LNCaP clone FGC (cell line): ENCODE measurements around the gene HDAC1.

ENCODE experiments used
- DNase-seq: peaks from one replicate; pipeline ENCODE4 v3.0.0-alpha.2; 2011; ENCODE audit warnings: low read depth
- H3K4me3 ChIP-seq: 2 replicates; pipeline ENCODE4 v1.5.1; 2011; ENCODE audit warnings: mild to moderate bottlenecking, low read depth, low read length, control low read depth
- TF ChIP-seq, protein P1 (sequence below): IDR thresholded peaks from 2 replicates; pipeline ENCODE4 v1.5.1; 2012; ENCODE audit warnings: mild to moderate bottlenecking; ENCODE audit not compliant: control insufficient read depth, insufficient read depth; ENCODE audit errors: extremely low read depth

Gene HDAC1

DNA sequence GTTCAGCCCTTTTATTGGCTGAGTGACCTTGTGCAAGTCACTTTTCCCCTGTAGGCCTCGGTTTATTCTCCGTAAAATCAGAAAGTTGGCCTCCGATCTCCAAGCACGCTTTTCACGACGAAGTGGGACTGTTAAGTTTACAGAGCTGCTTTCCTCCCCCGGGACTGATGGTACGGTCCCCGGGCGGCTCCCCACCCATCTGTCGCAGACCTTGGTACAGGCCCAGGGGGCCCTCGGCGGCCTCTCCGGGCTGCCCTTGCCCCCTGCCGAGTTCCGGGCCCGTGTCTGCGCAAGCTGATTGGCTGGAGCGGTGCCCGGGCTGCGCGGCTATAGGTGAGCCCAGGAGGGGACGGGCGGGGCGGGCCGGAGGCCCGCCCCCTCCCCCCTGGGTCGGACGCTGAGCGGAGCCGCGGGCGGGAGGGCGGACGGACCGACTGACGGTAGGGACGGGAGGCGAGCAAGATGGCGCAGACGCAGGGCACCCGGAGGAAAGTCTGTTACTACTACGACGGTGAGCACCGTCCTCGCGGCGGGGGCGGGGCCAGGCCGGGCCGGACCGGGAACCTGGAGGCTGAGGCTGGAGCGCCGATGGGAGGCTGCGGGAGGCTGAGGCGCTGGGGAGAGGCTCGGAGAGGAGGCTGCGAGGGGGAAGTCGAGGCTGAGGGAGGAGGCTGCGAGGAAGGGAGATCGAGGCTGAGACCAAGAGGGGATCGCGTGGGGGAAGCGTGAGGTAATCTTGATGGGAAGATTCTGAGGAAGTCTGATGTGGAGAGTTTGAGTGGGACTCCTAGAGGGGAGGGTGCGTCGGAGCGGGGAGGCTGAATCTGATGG is at the start of gene HDAC1:
TSS of gene HDAC1 (plus strand) at position 376 of the 831 bp plus-strand sequence. CDS start at position 463, 87 bp downstream.
- H3K4me3 ChIP-seq: peak within 1 kb of the TSS; percentile 92
- TF ChIP-seq, protein P1, sequence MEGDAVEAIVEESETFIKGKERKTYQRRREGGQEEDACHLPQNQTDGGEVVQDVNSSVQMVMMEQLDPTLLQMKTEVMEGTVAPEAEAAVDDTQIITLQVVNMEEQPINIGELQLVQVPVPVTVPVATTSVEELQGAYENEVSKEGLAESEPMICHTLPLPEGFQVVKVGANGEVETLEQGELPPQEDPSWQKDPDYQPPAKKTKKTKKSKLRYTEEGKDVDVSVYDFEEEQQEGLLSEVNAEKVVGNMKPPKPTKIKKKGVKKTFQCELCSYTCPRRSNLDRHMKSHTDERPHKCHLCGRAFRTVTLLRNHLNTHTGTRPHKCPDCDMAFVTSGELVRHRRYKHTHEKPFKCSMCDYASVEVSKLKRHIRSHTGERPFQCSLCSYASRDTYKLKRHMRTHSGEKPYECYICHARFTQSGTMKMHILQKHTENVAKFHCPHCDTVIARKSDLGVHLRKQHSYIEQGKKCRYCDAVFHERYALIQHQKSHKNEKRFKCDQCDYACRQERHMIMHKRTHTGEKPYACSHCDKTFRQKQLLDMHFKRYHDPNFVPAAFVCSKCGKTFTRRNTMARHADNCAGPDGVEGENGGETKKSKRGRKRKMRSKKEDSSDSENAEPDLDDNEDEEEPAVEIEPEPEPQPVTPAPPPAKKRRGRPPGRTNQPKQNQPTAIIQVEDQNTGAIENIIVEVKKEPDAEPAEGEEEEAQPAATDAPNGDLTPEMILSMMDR: no peak
- peak; percentile 91 for DNase-seq

DNA sequence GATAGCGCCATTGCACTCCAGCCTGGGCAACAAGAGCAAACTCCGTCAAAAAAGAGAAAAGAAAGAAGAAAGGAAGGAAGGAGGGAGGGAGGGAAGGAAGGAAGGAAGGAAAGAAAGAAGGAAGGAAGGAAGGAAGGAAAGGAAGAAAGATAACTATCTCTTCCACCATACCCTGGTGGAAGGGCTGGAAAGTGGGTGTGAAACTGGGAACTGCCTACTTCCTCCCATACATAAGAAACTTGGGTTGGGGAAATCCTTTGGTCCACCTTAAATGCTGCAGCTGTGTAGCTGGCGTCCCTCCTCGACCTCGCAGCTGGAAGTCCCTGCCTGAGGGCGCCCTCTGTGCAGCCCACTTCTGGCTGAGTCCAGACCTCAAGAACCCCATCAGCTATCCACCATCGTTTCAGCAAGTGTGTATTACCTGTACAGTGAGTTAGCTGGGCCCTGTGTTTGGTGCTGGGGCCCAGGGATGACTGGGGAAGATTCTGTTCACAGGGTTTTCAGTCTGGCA is 49.5 kb upstream of the HDAC1 start:
- DNase-seq: no peak
- H3K4me3 ChIP-seq: no peak overlapping the region
- TF ChIP-seq, protein P1: no peak

DNA sequence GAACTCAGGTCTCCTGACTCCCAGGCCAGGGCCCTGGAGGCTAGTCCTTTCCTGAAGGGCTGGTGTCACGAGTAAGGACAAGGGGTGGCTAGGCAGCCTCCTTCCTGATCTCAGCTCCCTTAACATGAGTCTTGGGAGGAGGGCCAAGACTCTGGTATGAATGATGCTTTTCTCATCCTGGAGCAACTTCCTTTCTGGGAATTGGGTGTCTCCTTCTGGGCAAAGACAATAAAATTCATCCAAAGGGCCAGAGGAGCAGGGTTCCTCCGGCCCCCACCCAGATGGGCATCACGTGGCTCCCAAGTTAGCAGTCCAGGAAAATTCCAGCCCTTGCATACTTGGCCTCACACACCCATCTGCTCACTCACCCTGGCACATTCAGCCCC is 45.0 kb upstream of the HDAC1 start, which contains the start of gene FAM167B:
TSS of gene FAM167B (plus strand) at position 335 of the 386 bp plus-strand sequence. CDS start 200 bp downstream, outside the sequence.
- H3K4me3 ChIP-seq: no peak within 1 kb of the TSS
- TF ChIP-seq, protein P1: no peak
- DNase-seq: no peak

DNA sequence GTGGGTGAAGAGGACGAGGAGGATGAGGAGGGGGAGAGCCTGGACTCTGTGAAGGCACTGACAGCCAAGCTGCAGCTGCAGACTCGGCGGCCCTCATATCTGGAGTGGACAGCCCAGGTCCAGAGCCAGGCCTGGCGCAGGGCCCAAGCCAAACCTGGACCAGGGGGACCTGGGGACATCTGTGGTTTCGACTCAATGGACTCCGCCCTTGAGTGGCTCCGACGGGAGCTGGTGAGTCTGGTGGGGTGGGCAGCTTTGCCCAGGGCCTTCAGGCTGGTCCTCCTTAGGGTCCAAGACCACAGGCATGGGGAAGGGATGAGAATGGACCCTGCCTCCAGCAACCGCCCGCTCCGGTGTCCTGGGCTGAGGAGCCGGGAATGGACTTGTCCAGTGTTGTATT is 44.4 kb upstream of the HDAC1 start:
- no peak overlapping the region for H3K4me3 ChIP-seq

DNA sequence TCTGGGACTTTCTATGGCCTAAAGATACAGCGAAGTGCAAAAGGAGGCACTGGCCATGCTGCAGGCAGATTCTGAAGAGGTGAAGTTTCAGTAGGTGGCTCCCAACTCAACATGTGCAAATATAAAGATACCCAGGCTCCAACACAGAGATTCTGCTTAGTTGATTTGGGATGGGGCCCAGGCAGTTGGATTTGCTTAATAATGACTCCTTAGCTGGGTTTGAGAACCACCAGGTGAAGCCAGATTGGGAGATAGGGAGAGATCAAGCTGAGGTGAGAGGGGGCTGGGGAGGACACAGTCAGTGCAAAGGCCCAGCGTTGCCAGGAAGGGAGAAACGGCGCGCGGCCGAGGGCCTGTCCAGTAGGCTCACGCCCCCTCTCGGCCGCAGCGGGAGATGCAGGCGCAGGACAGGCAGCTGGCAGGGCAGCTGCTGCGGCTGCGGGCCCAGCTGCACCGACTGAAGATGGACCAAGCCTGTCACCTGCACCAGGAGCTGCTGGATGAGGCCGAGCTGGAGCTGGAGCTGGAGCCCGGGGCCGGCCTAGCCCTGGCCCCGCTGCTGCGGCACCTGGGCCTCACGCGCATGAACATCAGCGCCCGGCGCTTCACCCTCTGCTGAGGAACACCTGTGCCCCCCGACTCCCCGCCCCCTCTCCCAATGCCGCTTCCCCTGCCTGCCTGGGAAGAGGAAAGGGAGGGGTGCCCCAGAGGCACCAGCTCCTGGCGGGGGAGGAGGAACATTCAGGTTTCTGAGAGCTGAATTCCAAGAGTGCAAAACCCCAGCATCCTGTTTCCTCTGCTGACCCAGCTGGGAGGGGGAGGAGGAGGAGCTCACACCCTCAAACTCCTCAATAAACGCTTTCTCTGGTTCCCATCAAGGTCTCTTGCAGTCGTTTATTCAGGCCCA is 43.6 kb upstream of the HDAC1 start:
- H3K4me3 ChIP-seq: no peak overlapping the region
- TF ChIP-seq, protein P1: peak; percentile 56
- DNase-seq: no peak

More for the DNA sequence above, 44.4 kb upstream of the HDAC1 start:
- DNase-seq: no peak
- TF ChIP-seq, protein P1: no peak

DNA sequence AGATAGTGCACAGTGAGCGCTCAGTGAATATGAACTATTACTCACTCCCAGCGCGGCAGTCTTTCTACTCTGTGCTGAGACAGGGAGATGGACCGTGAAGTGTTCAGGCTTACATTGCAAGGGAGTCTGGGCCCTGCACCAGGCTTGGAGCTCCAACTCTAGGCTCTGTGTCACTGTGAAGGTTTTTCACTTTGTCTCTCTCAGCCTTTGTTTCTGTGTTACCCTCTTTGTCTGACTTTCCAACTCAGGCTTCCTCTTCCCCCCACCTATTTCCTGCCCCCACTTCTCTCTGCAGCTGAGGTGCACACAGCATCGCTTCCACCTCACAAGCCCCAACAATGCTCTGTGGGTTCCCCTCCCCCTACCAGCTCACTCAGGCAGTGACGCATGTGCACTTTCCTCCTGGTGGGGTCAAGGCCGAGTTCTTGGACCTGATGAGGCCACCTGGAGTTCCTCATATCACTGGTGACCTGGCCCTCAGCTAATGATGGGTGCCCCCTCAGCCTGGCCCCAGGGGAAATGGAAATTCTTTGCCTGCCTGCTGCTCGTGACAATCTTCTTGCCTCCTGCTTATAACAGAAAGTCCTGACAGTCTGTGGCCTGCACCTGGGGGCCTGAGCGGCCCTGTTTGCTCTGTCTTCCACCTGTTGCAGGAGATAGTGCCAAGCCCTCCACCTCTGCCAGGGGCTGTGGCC is 41.9 kb upstream of the HDAC1 start:
- DNase-seq: no peak
- TF ChIP-seq, protein P1: no peak
- H3K4me3 ChIP-seq: no peak overlapping the region
